Measurements from ENCODE around the gene NXN.

DNA sequence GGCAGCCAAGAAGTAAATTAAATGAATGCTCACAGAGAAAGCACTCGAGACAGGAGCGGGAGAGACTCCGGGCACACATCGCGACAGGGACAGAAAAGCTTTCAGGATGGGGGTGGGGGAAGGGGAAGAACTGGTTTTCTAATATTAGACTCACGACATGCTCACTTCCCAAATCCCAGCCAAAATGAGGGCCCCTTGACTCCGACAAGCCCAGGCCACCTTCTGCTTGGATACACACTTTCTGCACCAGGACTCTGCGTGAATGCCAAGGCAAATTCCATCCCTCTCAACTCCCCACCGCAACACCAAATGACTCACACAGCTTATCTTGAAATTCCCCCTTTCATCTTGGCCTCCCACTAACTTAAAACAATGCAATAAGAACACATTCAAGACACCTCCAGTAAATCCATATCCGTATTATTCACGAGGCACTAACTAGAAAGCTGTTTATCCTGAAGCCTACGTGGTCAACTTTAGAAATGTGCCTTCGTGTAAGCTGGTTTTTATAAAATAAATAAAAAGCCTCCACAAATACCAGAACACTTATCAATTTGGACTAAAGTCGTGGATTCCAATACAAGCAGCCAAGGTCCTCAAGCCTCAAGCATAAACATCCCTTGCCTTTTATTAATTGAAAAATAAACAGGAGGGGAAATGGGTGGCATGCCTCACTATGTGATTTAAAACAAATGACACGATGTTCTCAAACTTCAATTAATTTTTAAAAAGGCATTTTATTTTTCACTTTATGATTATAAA is 46.1 kb downstream of the NXN start:
- TF ChIP-seq, protein P1, sequence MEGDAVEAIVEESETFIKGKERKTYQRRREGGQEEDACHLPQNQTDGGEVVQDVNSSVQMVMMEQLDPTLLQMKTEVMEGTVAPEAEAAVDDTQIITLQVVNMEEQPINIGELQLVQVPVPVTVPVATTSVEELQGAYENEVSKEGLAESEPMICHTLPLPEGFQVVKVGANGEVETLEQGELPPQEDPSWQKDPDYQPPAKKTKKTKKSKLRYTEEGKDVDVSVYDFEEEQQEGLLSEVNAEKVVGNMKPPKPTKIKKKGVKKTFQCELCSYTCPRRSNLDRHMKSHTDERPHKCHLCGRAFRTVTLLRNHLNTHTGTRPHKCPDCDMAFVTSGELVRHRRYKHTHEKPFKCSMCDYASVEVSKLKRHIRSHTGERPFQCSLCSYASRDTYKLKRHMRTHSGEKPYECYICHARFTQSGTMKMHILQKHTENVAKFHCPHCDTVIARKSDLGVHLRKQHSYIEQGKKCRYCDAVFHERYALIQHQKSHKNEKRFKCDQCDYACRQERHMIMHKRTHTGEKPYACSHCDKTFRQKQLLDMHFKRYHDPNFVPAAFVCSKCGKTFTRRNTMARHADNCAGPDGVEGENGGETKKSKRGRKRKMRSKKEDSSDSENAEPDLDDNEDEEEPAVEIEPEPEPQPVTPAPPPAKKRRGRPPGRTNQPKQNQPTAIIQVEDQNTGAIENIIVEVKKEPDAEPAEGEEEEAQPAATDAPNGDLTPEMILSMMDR (IDR thresholded peaks at IDR 0.05), result no peak
- no peak for TF ChIP-seq EZH2 (IDR thresholded peaks at IDR 0.05; ENCODE audit: borderline replicate concordance, insufficient read depth, low read depth, low read length, poor library complexity, severe bottlenecking)

Data from B cell (primary cell).